H4 (cell line): Measurements from ENCODE around the gene ADSL. TPM values are rescaled to one million over a fixed set of nuclear protein-coding genes. Genes with fewer than 3 reads are reported as not detected.
A peak's percentile ranks its signal among the peaks of the same experiment; 100 is the strongest.
"Not testable (repeated sequence)": the region's sequence is repeated elsewhere in the genome, so short reads cannot be mapped to it uniquely, and the experiment has no call there.

ENCODE experiments used
- DNase-seq: peaks from one replicate; pipeline ENCODE4 v3.0.0-alpha.2; 2015; ENCODE audit warnings: low spot score
- total RNA-seq: library from RNA; depleted of rRNA; stranded (reverse); fragments of >200 nt; shearing (Covaris generic); gene quantifications from 2 replicates; pipeline ENCODE4 v1.2.3, GENCODE V29; 2014; rRNA removed

The ADSL gene
- total RNA-seq: 214 and 252 TPM in 2 replicates

DNA sequence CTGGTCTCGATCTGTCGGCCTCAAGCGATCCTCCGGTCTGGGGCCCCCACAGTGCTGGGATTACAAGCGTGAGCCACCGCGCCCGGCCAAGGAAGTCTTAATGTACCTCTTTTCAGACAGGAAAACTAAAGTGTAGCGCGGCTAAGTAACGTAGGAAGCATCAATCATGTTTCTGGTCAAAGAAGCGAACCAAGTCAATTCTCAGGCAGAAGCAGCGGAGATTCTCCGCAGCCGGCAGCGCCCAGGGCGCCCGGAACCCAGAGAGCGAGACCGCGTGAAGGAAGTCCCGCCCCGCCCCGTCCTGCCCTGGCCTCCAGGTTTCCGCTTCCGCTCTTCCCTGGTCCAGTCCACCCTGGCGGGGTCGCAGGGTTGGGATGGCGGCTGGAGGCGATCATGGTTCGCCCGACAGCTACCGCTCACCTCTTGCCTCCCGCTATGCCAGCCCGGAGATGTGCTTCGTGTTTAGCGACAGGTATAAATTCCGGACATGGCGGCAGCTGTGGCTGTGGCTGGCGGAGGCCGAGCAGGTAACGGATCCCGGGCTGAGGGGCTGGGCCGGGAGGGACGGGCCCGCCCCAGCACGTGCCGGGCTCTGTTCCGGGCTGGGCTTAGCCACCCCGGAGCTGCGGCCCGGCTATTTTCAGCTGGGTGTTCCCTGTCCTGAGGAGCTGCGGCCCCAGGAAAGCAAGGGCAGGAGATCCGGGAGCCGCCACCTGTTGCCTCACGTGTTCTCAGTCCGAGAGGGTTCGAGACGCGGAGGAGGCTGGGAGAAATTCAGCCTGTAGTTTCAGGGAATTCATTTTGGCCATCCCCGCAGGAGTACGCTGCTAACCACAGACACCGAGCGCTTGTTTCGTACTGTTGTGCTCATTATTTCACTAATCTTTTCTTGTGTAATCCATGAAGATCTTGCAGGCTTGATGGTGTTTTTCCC is at the start of gene ADSL:
TSS of gene ADSL (plus strand) at position 316 of the 934 bp plus-strand sequence. CDS start at position 375, 59 bp downstream.
- peak; percentile 74 for DNase-seq

DNA sequence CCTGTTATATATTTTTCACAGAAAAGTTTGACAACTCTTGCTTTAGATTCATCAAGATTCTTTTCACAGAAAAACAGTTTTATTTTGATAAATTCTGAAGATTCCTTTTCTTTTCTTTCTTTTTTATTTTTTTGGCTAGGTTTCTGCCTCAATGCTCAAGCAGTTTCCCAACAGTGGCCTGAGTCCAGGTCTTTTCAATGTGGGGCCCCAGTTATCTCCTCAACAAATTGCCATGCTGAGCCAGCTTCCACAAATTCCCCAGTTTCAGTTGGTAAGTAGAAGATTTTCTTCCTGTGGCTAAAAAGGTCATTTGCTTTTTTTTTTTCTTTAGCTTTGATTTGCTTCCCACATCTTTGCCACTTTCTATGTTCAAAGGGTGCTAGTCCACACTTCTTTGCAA is 46.0 kb upstream of the ADSL start:
- DNase-seq: no peak

DNA sequence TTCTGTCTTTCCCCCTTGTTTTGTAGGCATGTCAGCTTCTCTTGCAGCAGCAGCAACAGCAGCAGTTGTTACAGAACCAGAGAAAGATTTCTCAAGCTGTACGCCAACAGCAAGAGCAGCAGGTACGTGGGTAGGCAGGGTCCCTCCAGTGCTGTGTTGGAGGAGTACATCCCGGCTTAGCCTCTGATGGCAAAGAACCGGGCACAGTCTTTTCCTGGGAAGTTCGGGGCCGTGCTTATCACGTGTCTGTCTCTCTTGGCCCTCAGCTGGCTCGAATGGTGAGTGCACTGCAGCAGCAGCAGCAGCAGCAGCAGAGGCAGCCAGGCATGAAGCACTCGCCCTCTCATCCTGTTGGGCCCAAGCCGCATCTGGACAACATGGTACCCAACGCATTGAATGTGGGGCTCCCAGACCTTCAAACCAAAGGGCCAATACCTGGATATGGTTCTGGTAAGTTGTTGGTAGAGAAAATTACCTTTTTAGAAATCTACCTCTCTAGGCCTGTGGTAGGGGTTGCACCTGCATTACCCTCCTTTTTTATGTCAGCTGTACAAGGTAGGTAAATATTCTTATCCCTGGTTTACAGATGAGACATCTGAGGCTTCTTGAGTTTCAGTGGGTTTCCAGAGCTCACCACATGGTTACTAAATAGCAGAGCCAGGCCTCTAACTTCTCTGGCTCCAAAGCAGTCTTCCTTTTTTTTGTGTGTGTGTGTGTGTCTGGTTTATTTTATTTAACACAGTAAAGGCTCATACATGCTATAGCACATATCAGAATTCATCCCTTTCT is 45.2 kb upstream of the ADSL start:
- no peak for DNase-seq

DNA sequence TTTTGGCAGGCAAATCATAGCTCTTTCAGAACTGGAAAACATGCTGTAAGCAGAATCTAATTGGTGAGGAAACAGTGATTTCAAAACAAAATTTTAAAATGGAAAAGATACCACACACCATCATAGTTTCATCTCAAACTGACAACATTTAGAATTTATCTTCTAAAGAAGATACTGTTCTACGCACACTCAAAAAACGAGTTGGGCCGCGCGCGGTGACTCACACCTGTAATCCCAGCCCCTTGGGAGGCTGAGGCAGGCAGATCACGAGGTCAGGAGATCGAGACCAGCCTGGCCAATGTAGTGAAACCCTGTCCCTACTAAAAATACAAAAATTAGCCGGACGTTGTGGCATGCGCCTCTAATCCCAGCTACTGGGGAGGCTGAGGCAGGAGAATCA is 44.2 kb upstream of the ADSL start:
- no peak for DNase-seq

DNA sequence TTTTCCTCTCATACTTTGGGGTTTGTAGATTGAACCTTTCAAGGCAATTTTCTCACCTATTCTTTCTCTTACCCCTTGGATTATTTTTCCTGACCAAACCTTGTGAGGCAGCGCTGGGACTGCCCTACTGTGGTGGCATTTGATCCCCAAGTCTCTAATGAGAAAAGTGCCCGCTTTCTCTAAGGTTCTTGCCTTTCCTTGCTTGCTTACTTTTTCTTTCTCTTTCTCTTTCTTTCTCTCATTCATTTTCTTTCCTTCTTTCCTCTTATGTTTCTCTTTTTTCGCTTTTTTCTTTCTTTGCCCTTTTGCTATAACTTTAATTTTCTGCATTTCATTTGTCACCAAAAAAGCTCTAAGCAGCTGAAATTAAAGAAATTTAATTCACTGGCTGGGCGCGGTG is 40.7 kb upstream of the ADSL start:
- DNase-seq: no peak

DNA sequence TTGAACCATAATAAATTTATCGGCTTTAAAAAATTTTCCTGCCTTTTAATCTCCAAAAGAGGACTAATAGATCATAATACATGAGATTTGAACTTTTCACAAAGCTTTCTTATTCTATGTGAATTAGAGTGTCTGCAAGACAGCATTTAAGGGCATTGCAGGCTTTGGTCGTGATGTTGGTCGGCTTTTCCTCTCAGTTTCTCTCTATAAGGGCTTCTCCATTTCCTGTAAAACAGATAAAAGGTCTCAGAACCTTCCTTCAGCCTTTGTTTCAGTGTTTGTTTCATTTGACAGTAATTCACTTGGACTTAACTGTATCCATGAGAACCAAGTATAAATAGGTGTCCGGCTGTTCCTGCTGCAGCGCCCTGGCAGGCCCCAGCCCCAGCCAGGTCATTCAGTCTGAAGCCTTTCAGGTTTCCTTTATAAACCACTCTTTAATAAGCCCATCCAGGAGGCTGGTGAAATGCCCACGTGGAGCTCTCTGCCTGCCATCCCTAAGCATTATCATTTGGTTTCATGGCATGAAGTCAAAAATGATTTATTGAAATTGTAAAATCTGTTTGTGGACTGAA is 37.2 kb upstream of the ADSL start:
- DNase-seq: no peak

DNA sequence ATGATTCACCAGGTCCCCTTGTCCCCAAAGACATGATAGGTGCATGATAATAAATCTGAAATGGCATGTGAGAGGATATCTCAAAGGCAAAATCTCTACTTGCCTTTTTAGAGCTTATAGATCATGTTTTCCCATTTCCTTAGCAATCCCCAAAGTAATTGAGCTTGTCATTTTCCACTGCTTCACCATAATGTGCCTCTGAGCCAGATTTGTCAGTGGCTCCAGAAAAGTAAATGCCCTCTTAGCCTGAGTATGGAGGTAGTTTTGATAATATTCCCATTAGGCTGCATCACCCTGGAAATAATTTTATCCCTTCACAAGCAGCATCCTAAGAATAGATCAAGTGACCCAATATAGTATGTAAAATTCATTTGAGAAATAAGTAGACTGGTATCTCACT is 36.7 kb upstream of the ADSL start:
- DNase-seq: no peak

DNA sequence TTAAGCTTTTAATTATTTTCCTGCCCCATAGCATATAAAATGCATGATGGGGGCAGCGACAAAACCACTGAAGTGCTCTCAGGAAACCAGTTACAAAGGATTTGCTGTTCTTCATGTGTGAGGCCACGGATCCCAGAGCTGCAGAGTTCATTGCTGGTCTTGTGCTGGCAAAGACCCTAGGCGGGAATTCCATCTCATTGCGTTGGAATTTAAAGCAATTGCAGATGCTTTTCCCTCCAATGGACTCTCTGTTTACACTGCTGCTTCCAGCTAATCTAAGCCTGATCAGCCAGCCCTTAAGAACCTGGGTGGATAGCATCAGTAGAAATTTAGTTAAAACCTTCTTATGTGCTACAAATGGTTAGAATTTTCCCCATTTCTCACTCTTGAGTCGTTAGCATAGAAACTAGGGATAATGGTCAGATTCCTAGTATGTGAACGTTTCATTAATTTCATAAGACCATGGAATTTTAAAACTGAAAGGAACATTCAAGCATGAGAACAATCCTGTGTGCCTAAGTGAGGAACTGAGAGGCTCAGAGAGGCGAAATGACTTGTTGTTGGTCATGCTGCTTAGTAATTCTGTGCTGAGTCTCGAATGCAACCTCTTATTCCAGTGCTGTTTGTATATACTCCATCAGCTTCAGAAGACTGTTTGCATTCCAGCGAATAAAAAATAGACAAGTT is 36.1 kb upstream of the ADSL start:
- DNase-seq: peak; percentile 32

DNA sequence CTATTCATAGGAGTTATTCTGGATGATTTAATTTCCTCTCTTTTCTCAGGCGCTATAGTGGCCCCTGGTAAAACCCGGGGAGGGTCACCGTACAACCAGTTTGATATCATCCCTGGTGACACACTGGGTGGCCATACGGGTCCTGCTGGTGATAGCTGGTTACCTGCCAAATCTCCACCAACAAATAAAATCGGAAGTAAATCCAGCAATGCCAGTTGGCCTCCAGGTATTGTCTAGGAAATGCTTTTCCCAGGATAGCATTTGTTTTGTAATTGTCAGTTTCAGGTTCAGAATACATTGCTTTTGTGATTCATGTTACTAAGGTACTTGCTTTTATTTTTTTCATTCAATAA is 35.6 kb upstream of the ADSL start:
- DNase-seq: no peak

DNA sequence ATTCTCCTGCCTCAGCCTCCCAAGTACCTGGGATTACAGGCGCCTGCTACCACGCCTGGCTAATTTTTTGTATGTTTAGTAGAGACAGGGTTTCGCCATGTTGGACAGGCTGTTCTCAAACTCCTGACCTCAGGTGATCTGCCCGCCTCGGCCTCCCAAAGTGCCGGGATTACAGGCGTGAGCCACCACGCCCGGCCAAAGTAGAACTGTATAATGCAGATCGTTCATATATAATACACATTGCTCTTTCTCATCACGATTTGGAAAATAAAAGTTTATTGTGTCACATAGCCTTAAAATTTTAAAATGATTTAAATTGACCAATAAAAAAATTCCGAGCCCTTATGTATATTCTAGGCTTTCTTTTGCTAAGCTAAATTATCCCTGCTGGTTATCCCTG is 34.7 kb upstream of the ADSL start:
- DNase-seq: not testable (repeated sequence)

DNA sequence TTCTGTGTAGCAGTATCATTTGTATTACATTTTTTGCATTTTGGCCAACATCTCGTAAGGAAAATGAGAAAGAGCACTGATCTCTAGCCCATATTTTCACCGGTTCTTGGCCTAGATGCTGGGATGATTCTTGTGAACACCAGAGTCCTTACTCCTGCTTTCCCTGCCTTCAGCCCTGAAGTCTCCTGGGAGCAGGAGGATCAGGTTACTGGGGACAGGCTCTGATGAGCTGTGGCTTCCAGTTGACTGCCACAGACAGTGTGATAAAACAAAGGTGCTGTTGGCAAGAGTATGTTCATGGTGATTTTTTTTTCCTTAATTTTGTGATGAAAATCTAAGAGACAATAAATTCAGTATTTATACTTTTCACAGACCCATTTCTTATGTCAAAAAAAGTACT is 34.2 kb upstream of the ADSL start:
- no peak for DNase-seq

DNA sequence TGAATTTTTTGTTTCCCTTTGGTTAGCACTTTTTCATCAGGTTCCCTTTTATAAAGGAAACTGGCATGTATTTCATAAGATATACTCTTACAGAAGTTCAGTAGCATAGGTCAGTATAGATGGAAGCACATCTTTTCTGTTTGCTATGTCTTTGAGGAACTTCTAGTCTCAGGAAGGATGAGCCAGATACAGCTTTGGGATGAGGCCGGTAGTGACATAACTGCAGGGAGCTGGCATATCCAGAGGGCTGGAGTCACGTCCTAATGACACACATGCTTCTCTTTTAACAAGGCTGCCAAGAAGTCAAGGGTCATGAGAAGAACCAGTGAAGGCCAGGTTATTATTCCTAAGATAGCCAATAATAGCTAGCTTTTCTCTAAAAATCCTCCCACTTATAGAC is 33.3 kb upstream of the ADSL start:
- DNase-seq: no peak

DNA sequence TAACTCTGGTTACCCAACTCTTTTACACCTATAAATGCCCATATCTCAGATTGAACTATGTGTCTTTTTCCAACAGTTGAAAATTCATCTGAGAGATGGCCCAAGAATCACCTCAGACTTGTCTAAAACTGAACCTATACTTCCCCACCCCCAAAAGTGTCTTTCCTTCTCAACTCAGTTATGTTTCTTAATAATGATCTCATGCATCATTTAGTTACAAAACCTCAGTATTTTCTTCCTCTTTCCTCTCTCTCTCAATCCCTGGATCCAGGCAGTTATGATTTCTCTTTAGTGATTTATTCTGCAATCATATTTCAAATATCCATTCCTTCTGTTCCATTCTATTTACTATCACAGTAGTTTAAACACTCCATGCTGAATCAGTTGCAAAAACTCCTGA is 32.3 kb upstream of the ADSL start:
- DNase-seq: no peak

DNA sequence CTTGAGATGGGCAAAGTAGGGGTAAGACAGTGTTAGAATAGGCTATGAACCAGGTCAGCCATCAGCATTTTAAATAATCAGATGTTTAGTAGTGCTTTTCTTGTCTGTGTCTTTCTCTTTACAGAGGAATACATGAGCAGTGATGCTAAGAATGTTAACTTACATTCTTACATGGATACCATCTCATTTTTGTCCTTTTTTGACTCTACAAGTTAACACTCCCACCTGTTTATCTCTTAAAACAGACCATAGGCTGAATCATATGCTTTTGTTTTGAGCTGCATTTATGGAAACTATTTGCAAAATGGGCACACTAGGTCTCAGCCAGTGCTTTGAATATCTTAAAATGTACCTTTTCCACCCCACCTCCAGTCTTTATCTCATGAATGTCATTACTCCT is 25.6 kb upstream of the ADSL start:
- DNase-seq: no peak

DNA sequence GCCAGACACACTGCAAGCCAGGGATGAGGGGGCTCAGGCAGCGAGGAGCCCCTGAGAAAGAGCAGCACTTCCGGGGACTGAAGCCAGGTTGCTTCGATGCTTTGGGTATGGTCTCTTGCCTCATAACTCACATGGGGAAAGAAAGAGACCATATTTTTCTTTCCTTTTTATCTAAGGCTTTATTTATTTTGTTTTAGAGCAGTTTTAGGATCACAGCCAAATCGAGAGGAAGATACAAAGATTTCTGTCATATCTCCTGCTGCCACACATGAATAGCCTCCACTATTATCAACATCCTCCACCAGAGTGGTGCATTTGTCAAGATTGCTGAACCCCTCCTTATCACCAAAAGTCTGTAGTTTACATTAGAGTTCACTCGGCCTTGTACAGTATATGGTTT is 24.3 kb upstream of the ADSL start:
- no peak for DNase-seq

DNA sequence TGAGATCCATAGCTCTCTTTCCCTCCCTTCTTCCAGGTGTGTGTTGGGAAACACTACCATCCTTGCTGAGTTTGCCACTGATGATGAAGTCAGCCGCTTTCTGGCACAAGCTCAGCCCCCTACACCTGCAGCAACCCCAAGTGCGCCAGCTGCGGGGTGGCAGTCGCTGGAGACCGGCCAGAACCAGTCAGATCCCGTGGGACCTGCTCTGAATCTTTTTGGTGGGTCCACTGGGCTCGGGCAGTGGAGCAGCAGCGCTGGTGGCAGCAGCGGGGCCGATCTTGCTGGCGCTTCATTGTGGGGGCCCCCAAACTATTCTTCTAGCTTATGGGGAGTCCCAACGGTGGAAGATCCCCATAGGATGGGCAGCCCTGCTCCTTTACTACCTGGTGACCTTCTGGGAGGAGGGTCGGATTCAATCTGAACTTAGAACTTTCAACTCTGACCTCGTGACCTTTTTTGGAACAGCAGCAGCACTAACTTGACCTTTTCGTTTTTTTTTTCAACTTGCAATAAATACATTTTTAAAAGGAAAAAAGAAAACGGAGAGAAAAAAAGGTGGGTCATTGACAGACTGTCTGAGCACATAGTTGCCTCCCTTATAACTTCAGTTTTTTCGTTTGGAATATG is 23.4 kb upstream of the ADSL start:
- DNase-seq: no peak

DNA sequence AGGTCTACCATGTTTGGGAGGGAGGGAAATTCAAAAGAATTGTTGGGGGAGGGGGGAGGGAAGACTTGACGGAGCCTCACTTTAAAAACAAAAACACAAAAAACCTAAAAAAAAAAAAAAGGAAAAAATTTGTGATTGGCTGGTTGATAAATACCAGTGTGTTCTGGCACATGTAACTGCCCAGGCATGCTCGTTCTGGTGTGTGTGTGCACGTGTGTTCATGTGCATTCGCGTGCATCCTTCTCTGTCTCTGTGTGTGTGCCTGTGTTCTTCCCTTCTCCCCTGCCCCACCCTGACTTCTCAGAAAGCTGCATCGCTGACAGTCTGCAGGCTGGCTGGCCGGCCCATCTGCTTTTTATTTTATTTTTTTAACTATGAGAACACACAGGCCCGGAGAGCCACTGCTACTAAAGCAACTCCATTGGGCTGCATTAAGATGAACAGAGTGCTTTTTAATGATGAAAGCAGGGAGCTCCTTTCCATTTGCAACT is 22.6 kb upstream of the ADSL start:
- DNase-seq: no peak

DNA sequence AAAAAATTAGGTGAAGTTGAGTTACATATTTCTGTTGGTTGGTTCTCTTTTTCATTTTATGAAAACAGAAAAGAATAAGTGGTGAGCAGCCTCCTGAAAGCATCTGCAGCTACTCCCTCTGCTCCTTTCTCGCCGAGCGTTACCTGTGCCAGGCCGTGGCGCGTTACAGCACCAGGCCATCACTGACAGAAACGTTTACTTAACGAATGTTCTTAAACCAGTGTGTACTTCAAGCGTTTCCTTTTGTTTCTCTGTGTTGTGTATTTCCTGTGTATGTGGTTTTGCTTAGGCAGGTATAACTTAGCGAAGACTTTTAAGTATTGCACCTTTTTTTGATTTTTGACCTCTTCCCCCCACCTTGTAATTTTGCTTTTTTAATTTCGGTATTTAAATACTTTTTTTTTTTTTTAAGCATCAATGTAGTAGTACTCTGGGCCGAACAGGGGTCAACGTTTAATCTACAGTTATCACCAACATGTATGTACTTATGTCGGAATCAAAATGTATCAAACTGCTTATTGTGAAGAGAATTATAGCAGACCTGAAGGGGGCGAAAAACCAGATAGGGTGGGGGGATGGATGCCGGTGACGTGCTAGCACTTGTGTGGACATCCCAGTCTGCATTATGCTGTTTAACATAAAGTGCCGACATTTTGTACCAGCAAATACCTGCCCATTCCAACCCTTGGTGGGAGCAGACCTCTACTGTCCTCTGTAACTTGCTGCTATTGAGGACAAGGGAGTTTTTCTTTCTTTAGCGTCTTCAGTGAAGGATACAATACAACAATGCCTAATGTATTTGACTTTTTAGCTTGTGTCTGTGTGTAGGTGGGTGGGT is 21.6 kb upstream of the ADSL start:
- DNase-seq: no peak

DNA sequence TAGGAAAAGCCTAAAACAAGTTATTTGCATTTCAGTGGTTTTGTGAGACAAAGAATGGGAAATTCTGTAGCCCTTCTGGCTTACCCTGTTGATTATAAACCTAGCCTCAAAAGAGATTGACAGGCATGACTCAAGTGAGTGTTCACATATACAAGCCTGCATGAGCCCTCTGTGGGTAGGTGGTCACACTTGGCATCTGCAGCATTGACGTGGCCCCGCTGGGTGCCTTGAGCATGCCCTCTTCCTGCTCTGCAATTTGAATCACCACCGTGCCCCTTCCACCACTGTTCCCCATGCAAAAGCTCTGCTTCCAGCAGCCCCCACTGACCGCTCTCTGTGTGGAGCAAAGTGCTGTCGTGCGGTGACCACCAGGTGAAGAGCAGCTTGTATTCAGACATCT is 21.0 kb upstream of the ADSL start:
- DNase-seq: no peak

DNA sequence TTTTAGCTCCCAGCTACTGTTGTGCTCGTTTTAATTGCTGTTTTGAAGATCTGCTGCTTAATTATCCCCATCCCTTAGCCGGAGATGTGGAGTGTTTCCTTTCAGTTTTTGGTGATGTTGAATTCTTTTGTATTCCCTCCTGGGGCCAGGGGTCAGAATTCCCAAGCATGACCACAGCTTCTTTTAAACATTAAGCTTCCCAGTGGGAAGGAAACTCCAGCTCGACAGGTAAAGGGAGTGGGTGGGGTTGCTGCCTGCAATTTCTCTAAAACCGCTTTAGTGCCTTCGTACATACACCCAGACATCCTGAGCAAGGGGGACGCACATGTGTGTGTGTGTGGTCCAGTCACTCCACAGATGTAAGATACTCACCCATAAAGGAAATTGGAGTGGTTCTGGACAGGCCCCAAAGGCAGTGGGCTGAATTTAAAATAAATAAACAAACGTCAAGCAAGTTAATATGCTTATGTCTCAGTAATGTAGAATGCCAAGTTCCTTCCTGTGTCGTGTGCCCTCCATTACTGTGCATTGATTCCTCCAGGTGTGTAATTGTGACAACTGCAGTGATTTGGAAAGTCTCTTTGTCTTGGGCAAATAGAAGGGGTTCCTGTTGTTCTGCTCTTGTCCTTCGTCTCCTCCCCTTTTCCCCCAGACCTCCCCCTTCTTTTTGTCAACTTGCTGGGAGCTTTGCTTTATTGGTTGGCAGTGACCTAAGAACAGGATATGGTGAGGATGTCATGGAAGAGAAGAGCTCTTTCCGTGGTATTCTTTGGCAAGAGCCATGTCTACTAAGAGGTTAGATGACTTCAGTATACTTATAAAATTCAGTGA is 19.2 kb upstream of the ADSL start:
- peak; percentile 21 for DNase-seq
